Right ventricle myocardium superior (tissue), 1 donor: ENCODE data around the gene ENOX1. TPM values are rescaled to one million over a fixed set of nuclear protein-coding genes. Genes with fewer than 3 reads are reported as not detected.

Experiments
- ATAC-seq: fragments of 200-7000 bp; cut with Tn5 transposase; one replicate; pipeline ENCODE4 v1.9.1; 2020; ENCODE audit warnings: mild to moderate bottlenecking; ENCODE audit not compliant: poor library complexity
- DNase-seq: peaks from one replicate; pipeline ENCODE4 v3.0.0-alpha.2; 2020
- intact Hi-C: fragments of 100-400 bp; cut with DNase I; formaldehyde crosslinking; loops from one replicate; pipeline ENCODE4 v1.11.2; 2022
- total RNA-seq: library from RNA; stranded (reverse); fragmentation: NEBNext Ultra II Directional; extraction: Animal tissue kit (Norgen Biotek cat#: 25700); gene quantifications from one replicate; pipeline ENCODE4 v1.2.1, GENCODE V29; 2021
- donor health status: DM: no; HTN: yes; CAD: no; lungs with severe emphysema.

The ENOX1 gene
- total RNA-seq, 1 donor from 2014 or later, result 7.5 TPM

GRCh38 chr13:43693639-43694038 lies 93.1 kb downstream of the ENOX1 start:
- intact Hi-C loops, result no loop called here
- no peak for ATAC-seq
- no peak for DNase-seq

DNA sequence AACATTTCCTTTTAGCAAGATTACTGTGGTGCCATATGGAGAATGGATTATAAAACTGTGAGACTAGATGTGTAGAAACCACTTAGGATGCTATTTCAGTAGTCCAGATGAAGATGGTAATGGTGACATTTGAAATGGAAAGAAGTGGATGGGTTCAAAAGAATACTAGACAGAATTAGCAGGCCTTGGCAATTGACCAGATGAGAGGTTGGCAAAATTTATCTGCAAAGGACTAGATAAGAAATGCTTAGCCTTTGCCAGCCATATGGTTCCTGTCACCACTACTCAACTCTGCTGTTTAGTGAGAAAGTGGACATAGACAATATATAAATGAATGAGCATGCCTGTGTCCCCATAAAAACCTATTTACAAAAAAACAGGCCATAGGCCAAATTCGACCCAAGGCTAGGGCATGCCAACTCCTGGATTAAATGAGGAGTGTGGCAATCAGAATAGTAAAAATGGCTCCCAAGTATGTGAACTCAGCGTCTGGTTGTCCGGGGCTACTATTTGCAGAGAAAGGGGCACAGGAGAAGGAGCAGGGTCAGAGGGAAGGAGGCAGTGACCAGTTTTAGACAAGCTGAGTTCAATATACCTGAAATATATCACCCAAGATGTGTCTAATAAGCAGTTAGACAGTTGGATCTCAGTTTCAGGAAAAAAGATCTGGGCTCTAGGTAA lies 98.4 kb downstream of the ENOX1 start:
- DNase-seq, result no peak
- intact Hi-C loops, result no loop called here
- ATAC-seq, result peak; percentile 85

- no peak for DNase-seq
- intact Hi-C loops, result no loop called here
- ATAC-seq, result no peak
Observed at GRCh38 chr13:43687038-43687437, 99.7 kb downstream of the ENOX1 start.

DNA sequence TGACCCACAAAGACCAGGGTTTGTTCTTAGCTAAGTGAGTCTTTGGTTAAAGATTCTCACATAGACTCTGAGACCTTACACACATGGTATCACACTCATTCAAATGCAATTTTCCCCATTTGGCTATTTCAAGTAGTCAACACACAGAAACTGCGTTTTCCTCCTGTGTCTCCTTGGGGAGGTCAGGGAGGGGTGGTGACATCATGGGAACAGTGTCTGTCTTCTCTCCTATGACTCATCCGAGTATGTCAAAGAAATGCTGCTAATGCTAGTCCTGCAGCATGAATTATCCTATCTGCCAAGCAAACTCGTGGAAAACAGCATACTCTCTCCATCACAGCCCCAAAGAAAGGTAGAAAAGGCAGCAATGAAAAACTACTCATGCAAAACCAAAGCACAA lies 100.2 kb downstream of the ENOX1 start:
- intact Hi-C loops, result no loop called here
- DNase-seq (peak; percentile 57), ATAC-seq (peak; percentile 62)

GRCh38 chr13:43684963-43685725 lies 101.6 kb downstream of the ENOX1 start:
- intact Hi-C loops, result no loop called here
- ATAC-seq (no peak), DNase-seq (no peak)

DNA sequence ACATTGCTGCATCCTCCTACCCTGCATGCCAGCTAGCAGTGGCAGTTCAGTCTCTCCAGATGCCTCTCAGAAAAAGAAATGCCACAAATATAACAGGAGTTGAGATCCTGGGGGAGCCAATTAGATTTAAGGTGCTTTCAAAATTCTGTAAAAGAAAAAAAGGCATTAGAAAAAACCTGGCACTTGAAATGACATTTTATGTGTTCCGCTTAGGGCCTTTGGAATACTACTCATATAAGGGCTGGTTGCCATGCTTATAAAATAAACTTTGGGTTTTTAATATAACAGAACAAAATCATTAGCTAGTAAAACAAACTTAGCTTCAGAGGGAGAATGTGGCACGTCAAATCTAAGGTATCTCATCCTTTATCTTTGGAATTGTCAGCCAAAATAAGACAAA lies 104.1 kb downstream of the ENOX1 start:
- no peak for DNase-seq
- no peak for ATAC-seq
- intact Hi-C loops, result no loop called here

GRCh38 chr13:43676320-43676719 lies 110.5 kb downstream of the ENOX1 start:
- ATAC-seq (no peak), DNase-seq (no peak)
- intact Hi-C loops, result no loop called here

DNA sequence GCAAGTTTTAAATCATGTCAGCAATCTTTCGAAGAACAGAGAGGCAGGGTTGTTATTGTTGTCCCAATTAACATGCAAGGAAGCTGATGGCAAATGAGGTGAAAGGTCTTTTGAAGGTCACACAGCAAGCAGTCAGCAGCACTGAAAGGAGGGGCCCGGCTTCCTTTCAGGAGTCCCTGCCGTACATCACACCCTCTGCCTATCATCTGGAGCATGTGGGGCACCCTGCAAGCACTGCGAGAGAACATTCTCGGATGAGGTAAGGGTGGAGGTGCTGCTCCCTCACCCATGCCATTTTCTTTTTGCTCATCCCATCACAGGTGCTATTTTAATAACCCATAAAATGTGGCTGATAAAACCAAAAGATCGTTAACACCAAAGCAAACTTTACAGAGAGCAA lies 111.2 kb downstream of the ENOX1 start:
- no peak for DNase-seq
- no peak for ATAC-seq
- intact Hi-C loops, result no loop called here

GRCh38 chr13:43669964-43670363 lies 116.8 kb downstream of the ENOX1 start:
- DNase-seq (no peak), ATAC-seq (no peak)
- intact Hi-C loops, result no loop called here

DNA sequence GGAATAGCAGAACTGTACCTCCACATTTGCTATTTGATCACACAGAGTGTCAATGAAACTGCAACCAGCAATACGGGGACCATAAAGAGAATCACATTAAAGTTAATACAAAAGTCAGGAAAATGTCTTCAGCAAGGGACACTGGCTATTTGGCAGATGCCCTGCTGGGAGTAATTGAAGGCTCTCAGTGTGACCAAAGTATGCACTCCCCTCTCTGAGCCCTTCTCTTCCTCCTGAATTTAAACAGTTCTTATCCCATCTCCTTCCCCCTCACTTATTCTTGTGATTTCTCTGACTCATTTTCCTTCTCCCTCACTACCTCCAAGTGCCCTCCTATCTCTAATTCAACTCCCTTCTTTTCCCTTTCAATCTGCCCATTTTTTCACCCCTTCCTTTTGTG lies 117.7 kb downstream of the ENOX1 start:
- intact Hi-C loops, result no loop called here
- DNase-seq (no peak), ATAC-seq (no peak)

- DNase-seq, result no peak
- intact Hi-C loops, result no loop called here
- ATAC-seq, result no peak
Observed at GRCh38 chr13:43666403-43666802, 120.4 kb downstream of the ENOX1 start.

DNA sequence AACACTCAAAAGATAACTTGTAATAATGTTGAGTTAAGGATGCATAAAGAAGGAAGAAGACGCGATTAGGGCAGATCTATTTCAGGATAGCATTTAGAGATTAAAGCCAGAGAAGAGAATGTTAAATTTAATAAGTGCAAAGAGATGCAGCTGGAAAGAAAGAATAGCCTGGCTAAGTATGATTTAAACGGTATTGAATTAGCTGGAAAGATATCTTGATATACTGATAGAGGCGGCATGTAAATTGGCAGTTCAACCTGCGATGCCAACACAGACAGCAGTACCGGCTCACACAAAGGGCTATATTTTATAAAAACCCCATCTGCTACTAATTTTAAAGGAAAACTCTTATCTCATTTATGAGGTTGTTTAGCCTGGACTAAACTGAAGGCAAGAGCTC lies 121.4 kb downstream of the ENOX1 start:
- ATAC-seq, result no peak
- intact Hi-C loops, result no loop called here
- DNase-seq, result no peak

GRCh38 chr13:43664700-43665191 lies 122.0 kb downstream of the ENOX1 start:
- no peak for DNase-seq
- ATAC-seq, result peak; percentile 76

DNA sequence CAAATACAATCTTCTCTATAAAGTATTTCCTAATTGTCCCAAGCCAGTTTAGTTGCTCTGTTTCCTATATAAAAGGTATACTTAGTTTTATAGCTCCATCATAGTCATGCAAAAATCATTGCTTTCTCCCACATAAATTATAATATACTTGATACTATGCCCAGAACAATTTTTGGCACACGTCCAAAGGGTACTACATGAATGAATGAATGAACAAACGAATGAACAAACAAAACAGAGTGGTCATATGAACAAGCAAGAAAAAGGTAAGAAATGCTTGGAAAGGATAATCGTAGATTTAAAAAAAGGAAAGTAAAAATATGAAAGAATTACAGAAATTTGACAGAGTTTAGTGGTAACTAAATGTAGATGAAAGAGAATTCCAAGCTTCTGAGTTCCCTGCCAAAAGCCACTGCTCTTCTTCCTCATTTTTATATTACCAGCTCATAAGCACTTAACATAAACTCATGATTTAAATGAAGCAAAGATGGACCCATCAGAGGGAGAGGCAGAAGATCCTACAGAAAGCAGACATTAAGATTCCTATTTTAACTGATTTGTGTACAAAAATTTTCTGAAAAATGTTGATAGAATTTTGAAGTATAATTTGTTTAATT lies 123.2 kb downstream of the ENOX1 start:
- intact Hi-C loops, result no loop called here
- no peak for ATAC-seq
- DNase-seq, result no peak

More at GRCh38 chr13:43664700-43665191, 122.0 kb downstream of the ENOX1 start:
- intact Hi-C loops, result no loop called here

GRCh38 chr13:43662976-43663375 lies 123.8 kb downstream of the ENOX1 start:
- DNase-seq (no peak), ATAC-seq (no peak)
- intact Hi-C loops, result no loop called here

DNA sequence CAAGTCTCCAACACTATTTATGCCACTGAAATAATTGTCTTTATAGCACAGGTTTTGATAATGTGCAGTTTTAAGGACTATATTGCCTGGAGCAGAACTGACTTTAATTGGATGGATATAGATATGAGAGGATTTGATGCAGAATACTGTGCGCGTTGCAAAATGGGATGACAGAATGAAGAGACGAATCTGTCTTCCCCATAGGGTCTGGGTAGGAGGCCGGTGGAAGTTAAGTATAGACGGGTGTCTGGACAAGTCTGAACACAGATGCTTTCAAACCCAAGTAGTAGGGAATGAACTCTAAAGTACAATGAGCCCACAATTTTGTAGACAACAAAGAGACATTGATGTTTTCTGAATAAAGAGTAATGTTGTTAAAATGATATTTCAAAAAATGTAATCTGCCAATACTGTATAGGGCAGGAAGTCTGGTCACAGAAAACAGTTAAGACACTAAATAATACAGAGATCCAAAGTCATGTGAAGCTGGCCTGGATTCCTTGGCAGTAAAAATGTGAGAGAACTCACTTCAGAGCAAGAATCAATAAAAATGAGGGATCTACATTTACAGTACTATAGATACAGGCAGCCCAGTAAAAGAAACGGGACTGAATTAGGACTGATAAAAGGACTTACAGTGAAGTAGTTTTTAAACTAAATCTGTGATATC lies 125.5 kb downstream of the ENOX1 start:
- intact Hi-C loops, result no loop called here
- DNase-seq (no peak), ATAC-seq (no peak)

- intact Hi-C loops, result no loop called here
- no peak for ATAC-seq
- DNase-seq, result no peak
Observed at GRCh38 chr13:43657485-43657884, 129.3 kb downstream of the ENOX1 start.

- ATAC-seq (no peak), DNase-seq (no peak)
- intact Hi-C loops, result no loop called here
Observed at GRCh38 chr13:43653980-43654379, 132.8 kb downstream of the ENOX1 start.

GRCh38 chr13:43653395-43653794 lies 133.4 kb downstream of the ENOX1 start:
- DNase-seq, result no peak
- intact Hi-C loops, result no loop called here
- no peak for ATAC-seq
